MM.1S (cell line): ENCODE data around the gene WDR62.

Experiments
- CTCF ChIP-seq: fragments of 300-600 bp; sonication (generic); IDR thresholded peaks from 2 replicates; pipeline ENCODE4 v1.5.1; 2016; ENCODE audit warnings: antibody characterized with exemption, low read length, mixed read lengths
- EZH2 ChIP-seq: fragments of 300-600 bp; sonication (generic); optimal IDR thresholded peaks from 2 replicates; pipeline ENCODE3; 2017; ENCODE audit warnings: low read depth, mild to moderate bottlenecking, antibody characterized with exemption, low read length, mixed read lengths
- EZH2phosphoT487 ChIP-seq: fragments of 300-600 bp; sonication (generic); IDR thresholded peaks from 2 replicates; pipeline ENCODE4 v1.6.1; 2018; ENCODE audit warnings: antibody characterized with exemption, low read length

GRCh38 chr19:36058481-36059179, 3.9 kb downstream of the WDR62 start:
- TF ChIP-seq CTCF (no peak), EZH2phosphoT487 (no peak), EZH2 (no peak)
